Vagina (tissue), 2 donors: Measurements from ENCODE around the gene PIGP.
"Not testable (repeated sequence)": the region's sequence is repeated elsewhere in the genome, so short reads cannot be mapped to it uniquely, and the experiment has no call there.

ENCODE experiments used
- POLR2A ChIP-seq, 2 donors: fragments of 450-650 bp; IDR thresholded peaks; one replicate each; pipeline ENCODE4 v1.6.1; 2017; ENCODE audit warnings: antibody characterized with exemption in 2 of 2, mild to moderate bottlenecking in 2 of 2, moderate library complexity in 2 of 2
- POLR2AphosphoS5 ChIP-seq, 2 donors: sonication (generic); formaldehyde crosslinking; IDR thresholded peaks; one replicate each; pipeline ENCODE4 v1.9.0; 2017; ENCODE audit warnings: antibody characterized with exemption in 2 of 2, mild to moderate bottlenecking in 2 of 2, low read depth in 1 of 2; ENCODE audit not compliant: insufficient read depth in 1 of 2
- TF ChIP-seq, protein P1 (sequence below), 3 experiments: fragments of 450-650 bp in 2 of 3; fragments of 200-600 bp in 1 of 3; sonication (generic) in 1 of 3; IDR thresholded peaks; one replicate each; pipeline ENCODE4 v1.5.1; 2017 to 2019; ENCODE audit warnings: antibody characterized with exemption in 3 of 3, mild to moderate bottlenecking in 2 of 3, moderate library complexity in 2 of 3

DNA sequence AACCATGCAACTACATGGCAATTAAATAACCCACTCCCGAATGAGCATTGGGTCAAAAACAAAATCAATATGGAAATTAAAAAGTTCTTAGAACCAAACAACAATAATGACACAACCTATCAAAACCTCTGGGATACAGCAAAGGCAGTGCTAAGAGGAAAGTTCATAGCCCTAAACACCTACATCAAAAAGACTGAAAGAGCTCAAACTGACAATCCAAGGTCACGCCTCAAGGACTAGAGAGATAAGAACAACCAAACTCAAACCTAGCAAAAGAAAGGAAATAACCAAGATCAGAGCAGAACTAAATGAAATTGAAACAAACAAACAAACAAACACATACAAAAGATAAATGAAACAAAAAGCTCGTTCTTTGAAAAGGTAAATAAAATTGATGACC, 23.1 kb downstream of the PIGP start:
- TF ChIP-seq, protein P1, sequence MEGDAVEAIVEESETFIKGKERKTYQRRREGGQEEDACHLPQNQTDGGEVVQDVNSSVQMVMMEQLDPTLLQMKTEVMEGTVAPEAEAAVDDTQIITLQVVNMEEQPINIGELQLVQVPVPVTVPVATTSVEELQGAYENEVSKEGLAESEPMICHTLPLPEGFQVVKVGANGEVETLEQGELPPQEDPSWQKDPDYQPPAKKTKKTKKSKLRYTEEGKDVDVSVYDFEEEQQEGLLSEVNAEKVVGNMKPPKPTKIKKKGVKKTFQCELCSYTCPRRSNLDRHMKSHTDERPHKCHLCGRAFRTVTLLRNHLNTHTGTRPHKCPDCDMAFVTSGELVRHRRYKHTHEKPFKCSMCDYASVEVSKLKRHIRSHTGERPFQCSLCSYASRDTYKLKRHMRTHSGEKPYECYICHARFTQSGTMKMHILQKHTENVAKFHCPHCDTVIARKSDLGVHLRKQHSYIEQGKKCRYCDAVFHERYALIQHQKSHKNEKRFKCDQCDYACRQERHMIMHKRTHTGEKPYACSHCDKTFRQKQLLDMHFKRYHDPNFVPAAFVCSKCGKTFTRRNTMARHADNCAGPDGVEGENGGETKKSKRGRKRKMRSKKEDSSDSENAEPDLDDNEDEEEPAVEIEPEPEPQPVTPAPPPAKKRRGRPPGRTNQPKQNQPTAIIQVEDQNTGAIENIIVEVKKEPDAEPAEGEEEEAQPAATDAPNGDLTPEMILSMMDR (IDR thresholded peaks at IDR 0.05) = not testable (repeated sequence)
- TF ChIP-seq POLR2AphosphoS5 (IDR thresholded peaks at IDR 0.05; ENCODE audit: insufficient read depth in 1 of 2, low read depth in 1 of 2); POLR2A (IDR thresholded peaks at IDR 0.05): not testable (repeated sequence)
